HG03565 (cell line): ENCODE data around the gene GATAD2B.
"Not testable (repeated sequence)": the region's sequence is repeated elsewhere in the genome, so short reads cannot be mapped to it uniquely, and the experiment has no call there.

Experiments
- ATAC-seq: cut with Tn5 transposase; IDR thresholded peaks from one replicate; pipeline ENCODE4 v1.9.1; 2021; ENCODE audit warnings: mild to moderate bottlenecking, moderate library complexity; ENCODE audit not compliant: unreplicated experiment

Gene GATAD2B

DNA sequence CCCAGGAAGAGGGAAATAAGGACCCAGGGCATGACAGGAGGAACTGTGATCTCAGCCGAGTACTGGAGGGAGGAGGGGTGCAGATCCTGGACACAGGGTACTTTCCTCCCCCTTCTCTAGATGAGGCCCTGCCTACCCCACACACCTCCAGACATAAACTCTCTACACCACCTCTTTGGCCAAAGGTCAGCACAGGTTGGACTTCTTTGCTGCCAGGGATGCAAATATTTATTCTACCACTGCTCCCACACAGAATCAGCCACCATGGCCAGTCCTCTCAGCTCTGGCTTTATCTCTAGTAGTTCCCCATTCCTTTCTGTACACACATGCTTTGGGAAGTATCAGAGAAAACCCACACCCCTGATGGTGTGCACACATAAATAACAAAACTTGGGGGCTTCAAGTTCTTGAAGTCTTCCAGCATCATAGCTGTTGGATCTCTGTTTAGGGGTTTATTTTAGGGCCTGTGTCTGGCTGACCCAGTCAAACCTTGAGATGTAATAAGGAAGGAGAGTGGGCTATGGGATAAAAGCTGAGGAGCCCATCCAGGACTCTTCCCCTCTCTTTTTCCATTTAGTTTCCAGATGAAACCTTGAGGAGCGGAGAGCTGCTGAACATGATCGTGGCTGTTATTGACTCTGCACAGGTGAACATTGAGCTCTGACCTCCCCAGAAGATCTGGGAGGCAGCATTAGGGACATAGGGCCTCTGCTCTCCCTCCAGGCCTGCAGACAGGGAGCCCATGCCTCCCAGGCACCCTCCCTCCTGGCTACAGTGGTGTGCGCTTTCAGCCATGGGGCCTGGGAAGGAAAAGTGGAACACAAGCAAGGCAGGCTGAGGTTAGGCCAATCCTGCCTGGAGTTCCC, 154.2 kb downstream of the GATAD2B start:
- no peak for ATAC-seq

DNA sequence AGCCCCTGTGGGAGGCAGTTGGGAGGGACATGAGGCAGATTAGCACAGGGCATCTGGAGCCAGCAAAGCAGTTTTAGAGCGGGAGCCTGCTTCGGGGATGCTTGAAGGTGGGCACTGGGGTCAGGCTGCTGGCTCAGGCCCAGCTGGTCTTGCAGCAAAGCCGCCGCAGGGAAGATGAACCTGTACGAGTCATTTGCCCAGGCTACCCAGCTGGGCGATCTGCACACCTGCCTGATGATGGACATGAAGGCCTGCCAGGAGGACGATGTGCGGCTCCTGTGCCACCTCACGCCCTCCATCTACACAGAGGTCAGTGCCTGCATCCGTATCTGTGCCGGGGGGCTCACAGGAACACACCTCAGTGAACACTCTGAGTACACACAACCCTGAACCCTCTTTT, 155.3 kb downstream of the GATAD2B start:
- ATAC-seq: no peak

- ATAC-seq: not testable (repeated sequence)
These were observed 156.1 kb downstream of the GATAD2B start for GRCh38 chr1:153766663-153767062.

DNA sequence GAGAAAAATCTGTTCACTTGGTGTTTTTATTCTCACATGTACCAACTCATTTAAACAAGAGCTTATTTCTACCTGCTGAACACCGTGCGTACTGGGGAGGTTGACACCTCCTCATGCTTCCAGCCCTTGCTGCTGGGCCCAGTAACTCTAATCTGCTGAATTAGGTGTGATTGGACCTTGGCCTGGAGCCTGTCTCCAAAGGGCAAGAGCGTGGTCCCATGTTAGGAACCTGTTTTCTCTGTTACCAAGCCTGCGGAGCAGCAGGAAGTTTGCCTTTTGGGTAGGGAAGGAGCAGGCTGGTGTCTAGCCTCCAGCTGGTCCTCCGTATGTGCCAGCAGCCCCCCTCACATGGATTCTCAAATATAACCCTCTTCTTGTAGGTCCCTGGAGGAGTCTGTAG, 158.5 kb downstream of the GATAD2B start:
- no peak for ATAC-seq

DNA sequence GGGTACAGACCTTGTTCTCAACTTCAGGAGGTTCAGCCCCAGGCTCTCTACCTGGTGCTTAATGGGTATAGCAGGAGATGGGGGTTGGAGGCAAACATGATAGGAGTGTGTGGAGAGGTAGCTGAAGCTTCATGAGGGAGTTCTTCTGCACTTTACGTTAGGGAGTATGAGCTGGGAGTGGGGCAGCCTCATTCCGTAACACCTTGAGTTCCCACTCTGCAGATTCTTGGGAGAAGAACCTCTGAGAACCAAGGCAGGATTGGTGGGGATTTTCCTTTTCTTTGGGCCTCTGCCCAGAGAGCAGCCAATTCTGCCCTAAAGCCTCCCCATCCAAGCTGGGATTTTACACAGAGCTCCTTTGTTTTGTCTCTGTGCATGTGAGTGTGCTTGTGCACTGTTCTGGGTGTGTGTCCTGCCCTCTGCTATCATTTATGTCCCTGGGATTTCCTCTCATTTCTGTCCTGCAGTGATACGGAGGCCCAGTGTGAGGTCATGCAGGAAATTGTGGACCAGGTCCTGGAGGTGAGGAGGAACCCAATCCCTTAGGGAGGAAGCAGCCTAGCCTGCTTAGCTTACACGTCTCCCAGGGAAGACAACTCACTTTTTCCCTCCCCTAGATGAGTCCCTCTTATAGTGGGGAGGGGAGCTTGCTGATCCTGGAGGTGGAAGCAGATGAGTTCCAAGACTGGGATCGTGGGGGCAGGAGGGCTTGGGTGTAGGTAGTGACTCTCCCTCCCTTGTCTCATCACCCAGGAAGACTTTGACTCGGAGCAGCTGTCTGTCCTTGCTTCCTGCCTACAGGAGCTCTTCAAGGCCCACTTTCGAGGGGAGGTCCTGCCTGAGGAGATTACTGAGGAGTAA, 159.2 kb downstream of the GATAD2B start:
- no peak for ATAC-seq

DNA sequence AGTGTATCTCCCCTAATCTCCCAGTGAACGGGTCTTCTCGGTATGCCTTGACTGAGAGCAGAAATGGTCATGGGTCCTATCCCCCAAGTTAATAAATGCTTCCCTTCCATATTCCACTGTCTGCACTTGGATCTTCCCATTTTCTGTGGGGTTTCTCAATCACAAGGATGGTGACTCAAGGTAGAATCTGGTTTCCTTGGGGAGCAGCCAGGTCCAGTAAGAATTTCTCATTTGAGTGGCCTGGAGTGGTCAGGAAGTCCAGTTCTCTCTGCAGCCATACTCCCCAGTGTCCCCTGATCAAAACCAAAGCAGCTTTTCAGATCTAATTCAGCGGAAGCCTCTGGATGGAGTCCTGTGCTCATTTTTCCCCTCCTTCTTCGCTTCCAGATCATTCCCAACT, 162.3 kb downstream of the GATAD2B start:
- ATAC-seq: no peak
